SK-N-SH (cell line): ENCODE measurements around the gene LEKR1. TPM values are rescaled to one million over a fixed set of nuclear protein-coding genes. Genes with fewer than 3 reads are reported as not detected.

Experiments
- CTCF ChIA-PET: fragments of 300-600, 350-600 bp; formaldehyde crosslinking; extraction: SDS; loops from one replicate; lab custom pipeline; 2021; lab: Yijun Ruan, JAX
- POLR2A ChIA-PET: fragments of 350-600 bp; sonication (Branson Sonifier 250); formaldehyde crosslinking; extraction: SDS; loops from one replicate; lab custom pipeline; 2020; ENCODE audit warnings: antibody characterized with exemption, inconsistent platforms; lab: Yijun Ruan, JAX
- DNase-seq: peaks from one replicate; pipeline ENCODE4 v3.0.0; 2012
- H2AFZ ChIP-seq: fragments of 200-600 bp; sonication (generic); 2 replicates; pipeline ENCODE4 v1.8.1; 2016; ENCODE audit warnings: antibody characterized with exemption, mild to moderate bottlenecking, low read depth
- H3F3A ChIP-seq: fragments of 200-600 bp; sonication (generic); replicated peaks from 2 replicates; pipeline ENCODE3; 2016; ENCODE audit warnings: antibody characterized with exemption, mild to moderate bottlenecking; ENCODE audit not compliant: insufficient read depth
- H3K27ac ChIP-seq, 2 experiments: fragments of 200-500 bp in 1 of 2; fragments of 200-600 bp in 1 of 2; sonication (Bioruptor generic) in 1 of 2; sonication (generic), shearing (Covaris generic) in 1 of 2; 2 replicates each; pipeline versions ENCODE4 v1.5.1 to v1.6.1; 2014 to 2016; ENCODE audit warnings: low read depth in 2 of 2, inconsistent platforms in 1 of 2, low read length in 1 of 2, mild to moderate bottlenecking in 1 of 2, mixed read lengths in 1 of 2
- H3K27me3 ChIP-seq: fragments of 200-600 bp; sonication (generic), shearing (Covaris generic); 2 replicates; pipeline ENCODE4 v1.6.1; 2016; ENCODE audit warnings: mixed run types; ENCODE audit not compliant: insufficient read depth
- H3K36me3 ChIP-seq, 2 experiments: fragments of 200-500 bp in 1 of 2; fragments of 200-600 bp in 1 of 2; sonication (Bioruptor generic) in 1 of 2; sonication (generic) in 1 of 2; replicated peaks in 1 of 2; 2 replicates each; pipeline versions ENCODE3 to v1.5.1; 2014 to 2016; ENCODE audit warnings: low read length in 1 of 2, mild to moderate bottlenecking in 1 of 2; ENCODE audit not compliant: insufficient read depth in 2 of 2, control insufficient read depth in 1 of 2
- H3K4me1 ChIP-seq, 2 experiments: fragments of 200-500 bp in 1 of 2; fragments of 200-600 bp in 1 of 2; sonication (Bioruptor generic) in 1 of 2; sonication (generic), shearing (Covaris generic) in 1 of 2; 2 replicates each; pipeline versions ENCODE4 v1.5.1 to v1.6.1; 2014 to 2016; ENCODE audit warnings: low read depth in 1 of 2, low read length in 1 of 2, mixed run types in 1 of 2; ENCODE audit not compliant: insufficient read depth in 2 of 2, control insufficient read depth in 1 of 2
- H3K4me2 ChIP-seq: fragments of 200-600 bp; sonication (generic), shearing (Covaris generic); 2 replicates; pipeline ENCODE4 v1.6.1; 2017; ENCODE audit warnings: mixed run types
- H3K4me3 ChIP-seq, 2 experiments: fragments of 200-500 bp in 1 of 2; fragments of 200-600 bp in 1 of 2; sonication (Bioruptor generic) in 1 of 2; sonication (generic), shearing (Covaris generic) in 1 of 2; 2 replicates each; pipeline versions ENCODE4 v1.5.1 to v1.8.1; 2014 to 2016; ENCODE audit warnings: low read depth in 2 of 2, inconsistent platforms in 1 of 2, low read length in 1 of 2, mild to moderate bottlenecking in 1 of 2, mixed read lengths in 1 of 2, moderate library complexity in 1 of 2
- H3K79me2 ChIP-seq: fragments of 200-600 bp; sonication (generic); 2 replicates; pipeline ENCODE4 v1.8.1; 2017; ENCODE audit warnings: mild to moderate bottlenecking; ENCODE audit not compliant: insufficient read depth
- H3K9ac ChIP-seq: fragments of 200-600 bp; sonication (generic); 2 replicates; pipeline ENCODE4 v1.6.1; 2017; ENCODE audit warnings: mixed run types
- H3K9me2 ChIP-seq: fragments of 200-600 bp; sonication (generic); 2 replicates; pipeline ENCODE4 v1.6.1; 2017; ENCODE audit warnings: mixed run types
- H3K9me3 ChIP-seq: fragments of 200-600 bp; sonication (generic); 2 replicates; pipeline ENCODE4 v1.6.1; 2017; ENCODE audit warnings: mixed run types, mild to moderate bottlenecking, moderate library complexity
- H4K20me1 ChIP-seq: fragments of 200-600 bp; sonication (generic); 2 replicates; pipeline ENCODE4 v1.6.1; 2017; ENCODE audit warnings: mild to moderate bottlenecking, mixed run types; ENCODE audit not compliant: insufficient read depth
- ELF1 ChIP-seq: IDR thresholded peaks from 2 replicates; pipeline ENCODE4 v1.4.0; 2012
- EZH2phosphoT487 ChIP-seq: fragments of 200-600 bp; sonication (generic); IDR thresholded peaks from 2 replicates; pipeline ENCODE4 v1.6.1; 2017; ENCODE audit warnings: low read depth, mixed run types, mild to moderate bottlenecking, antibody characterized with exemption, moderate library complexity, borderline replicate concordance
- FOXM1 ChIP-seq: IDR thresholded peaks from 2 replicates; pipeline ENCODE4 v1.4.0; 2012; ENCODE audit warnings: low read depth, mild to moderate bottlenecking
- GATA2 ChIP-seq: sonication (generic); formaldehyde crosslinking; IDR thresholded peaks from 2 replicates; pipeline ENCODE4 v1.5.0; 2020; ENCODE audit warnings: mild to moderate bottlenecking, missing genetic modification reagents
- JUND ChIP-seq: IDR thresholded peaks from 2 replicates; pipeline ENCODE4 v1.4.0; 2012
- MXI1 ChIP-seq: IDR thresholded peaks from 2 replicates; pipeline ENCODE4 v1.6.1; 2012; ENCODE audit warnings: mild to moderate bottlenecking, low read depth, low read length, improper control_type of control experiment
- NRF1 ChIP-seq: IDR thresholded peaks from 2 replicates; pipeline ENCODE4 v1.6.1; 2012; ENCODE audit warnings: low read depth, mild to moderate bottlenecking, low read length
- RCOR1 ChIP-seq: fragments of 150-350 bp; IDR thresholded peaks from 2 replicates; pipeline ENCODE4 v1.6.1; 2017; ENCODE audit warnings: antibody characterized with exemption, low read length
- RXRA ChIP-seq: IDR thresholded peaks from 2 replicates; pipeline ENCODE4 v1.4.0; 2012; ENCODE audit warnings: low read depth, mild to moderate bottlenecking, borderline replicate concordance
- TCF12 ChIP-seq: IDR thresholded peaks from 2 replicates; pipeline ENCODE4 v1.4.0; 2012
- TEAD4 ChIP-seq: IDR thresholded peaks from 2 replicates; pipeline ENCODE4 v1.4.0; 2012; ENCODE audit warnings: mild to moderate bottlenecking, borderline replicate concordance; ENCODE audit not compliant: insufficient read depth
- YY1 ChIP-seq: IDR thresholded peaks from 2 replicates; pipeline ENCODE4 v1.4.0; 2012; ENCODE audit warnings: low read depth, mild to moderate bottlenecking
- polyA plus RNA-seq, 3 experiments: library from polyadenylated mRNA; depleted of rRNA; stranded (reverse); fragments of >200 nt; gene quantifications; 2 replicates each; pipeline ENCODE4 v1.2.3, GENCODE V29; 2012
- TF ChIP-seq, protein P1 (sequence below): IDR thresholded peaks from 2 replicates; pipeline ENCODE4 v1.4.0; 2012; ENCODE audit warnings: low read depth
- TF ChIP-seq, protein P2 (sequence below): IDR thresholded peaks from 2 replicates; pipeline ENCODE4 v1.6.1; 2012; ENCODE audit warnings: mild to moderate bottlenecking, low read depth, low read length, moderate library complexity
- TF ChIP-seq, protein P3 (sequence below): fragments of 150-350 bp; IDR thresholded peaks from 2 replicates; pipeline ENCODE4 v1.6.1; 2017; ENCODE audit warnings: antibody characterized with exemption, low read length, low read depth, borderline replicate concordance
- TF ChIP-seq, protein P4 (sequence below): IDR thresholded peaks from 2 replicates; pipeline ENCODE4; 2012
- TF ChIP-seq, protein P5 (sequence below): IDR thresholded peaks from 2 replicates; pipeline ENCODE4 v1.4.0; 2012; ENCODE audit warnings: low read depth, borderline replicate concordance

Gene LEKR1
- polyA plus RNA-seq, 1 of the 3 experiments (the other 2 are of a cell fraction): 0.30 TPM

DNA sequence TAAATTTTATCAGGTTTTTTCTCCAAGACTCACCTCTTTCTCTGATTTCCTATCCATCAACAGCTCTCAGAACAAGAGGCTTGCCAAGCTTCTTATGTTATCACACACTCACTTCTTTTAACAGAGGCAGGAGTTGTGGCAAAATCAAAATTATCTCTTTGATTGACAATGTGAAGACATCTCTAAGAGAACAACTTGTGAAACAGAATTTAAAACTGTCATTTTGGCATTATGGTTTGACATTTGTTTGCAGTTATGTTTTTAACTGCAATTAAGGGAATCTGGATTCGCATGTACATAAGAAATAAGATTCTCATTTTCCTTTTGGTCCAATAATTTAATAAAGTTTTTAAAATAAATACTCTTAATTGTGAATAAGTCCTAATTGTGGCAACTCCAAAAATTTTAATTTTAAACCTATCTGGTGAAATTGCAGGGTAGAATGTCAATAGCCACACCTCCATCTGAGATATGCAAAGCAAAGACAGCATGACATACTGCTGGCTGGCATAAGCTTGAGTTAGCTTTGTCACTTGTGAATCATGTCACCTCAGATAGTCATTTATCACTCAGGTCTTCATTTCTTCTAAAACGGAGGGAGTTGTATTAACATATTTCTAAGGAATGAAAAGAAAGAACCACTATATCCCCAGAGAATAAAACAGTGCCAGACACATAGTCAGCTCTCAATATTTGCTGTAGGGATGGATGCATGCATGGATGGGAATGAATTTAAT lies 175.2 kb downstream of the LEKR1 start (continued):
- TF ChIP-seq, protein P1, sequence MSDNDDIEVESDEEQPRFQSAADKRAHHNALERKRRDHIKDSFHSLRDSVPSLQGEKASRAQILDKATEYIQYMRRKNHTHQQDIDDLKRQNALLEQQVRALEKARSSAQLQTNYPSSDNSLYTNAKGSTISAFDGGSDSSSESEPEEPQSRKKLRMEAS: no peak
- no peak for TF ChIP-seq FOXM1
- no peak for TF ChIP-seq JUND
- no peak for TF ChIP-seq NRF1
- TF ChIP-seq EZH2phosphoT487: no peak

DNA sequence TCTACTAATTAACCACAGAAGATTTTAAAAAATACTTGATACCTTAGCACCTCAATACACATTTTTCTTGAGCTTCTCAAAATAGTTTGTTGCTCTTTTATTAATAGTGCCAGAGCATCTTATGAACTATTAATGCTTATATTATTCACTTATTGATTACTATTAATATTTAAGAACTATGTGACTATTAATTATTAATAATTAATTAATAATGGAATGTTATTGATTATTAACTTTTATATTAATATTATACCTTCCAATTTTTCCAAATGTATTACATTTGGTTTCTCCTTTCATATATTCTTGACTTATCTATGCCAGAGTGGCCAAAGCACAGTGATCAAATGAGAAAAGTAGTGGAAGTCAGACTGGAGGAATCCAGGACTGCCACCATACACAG lies 195.5 kb downstream of the LEKR1 start:
- POLR2A ChIA-PET: no interaction called here
- no peaks in the 10 kb centered on the region for H3K79me2 ChIP-seq
- CTCF ChIA-PET: interaction anchor here (0.6 kb wide), 1 partner anchor 470 kb away, joined by 3 read pairs; no protein-coding TSS in a partner anchor

DNA sequence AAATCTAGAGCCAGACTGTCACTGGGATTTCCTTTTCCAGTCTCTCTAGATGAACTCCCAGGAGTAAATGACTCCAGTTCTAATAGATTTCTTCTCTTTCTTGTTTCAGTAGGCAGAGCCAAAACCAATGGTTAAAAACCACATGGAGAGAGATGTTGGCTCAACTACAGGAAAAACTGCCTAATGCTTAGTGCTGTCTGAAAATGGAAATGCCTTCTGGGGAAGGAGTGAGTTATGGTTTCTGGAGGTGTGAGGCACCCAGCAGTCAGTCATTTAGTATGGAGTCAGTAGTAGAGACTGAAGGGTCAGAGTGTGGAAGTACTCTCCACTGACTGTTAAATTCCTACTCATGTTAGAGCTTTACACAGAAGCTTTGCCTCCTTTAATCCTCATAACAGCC lies 197.1 kb downstream of the LEKR1 start:
- H3K4me1 ChIP-seq: no peaks in the 10 kb centered on the region; a peak in 1 of 4 replicates
- no peaks in the 10 kb centered on the region for H3K27me3 ChIP-seq
- CTCF ChIA-PET: no interaction called here
- no peak overlapping the region for H3K4me2 ChIP-seq
- no peaks in the 10 kb centered on the region for H4K20me1 ChIP-seq
- POLR2A ChIA-PET: no interaction called here
- no peaks in the 10 kb centered on the region for H3F3A ChIP-seq
- H3K9me3 ChIP-seq: no peaks in the 10 kb centered on the region
- no peaks in the 10 kb centered on the region for H3K36me3 ChIP-seq
- TF ChIP-seq NRF1 (no peak), TEAD4 (no peak), RXRA (no peak), GATA2 (CRISPR knock-in tag) (no peak), FOXM1 (no peak), JUND (no peak)
- TF ChIP-seq, protein P2, sequence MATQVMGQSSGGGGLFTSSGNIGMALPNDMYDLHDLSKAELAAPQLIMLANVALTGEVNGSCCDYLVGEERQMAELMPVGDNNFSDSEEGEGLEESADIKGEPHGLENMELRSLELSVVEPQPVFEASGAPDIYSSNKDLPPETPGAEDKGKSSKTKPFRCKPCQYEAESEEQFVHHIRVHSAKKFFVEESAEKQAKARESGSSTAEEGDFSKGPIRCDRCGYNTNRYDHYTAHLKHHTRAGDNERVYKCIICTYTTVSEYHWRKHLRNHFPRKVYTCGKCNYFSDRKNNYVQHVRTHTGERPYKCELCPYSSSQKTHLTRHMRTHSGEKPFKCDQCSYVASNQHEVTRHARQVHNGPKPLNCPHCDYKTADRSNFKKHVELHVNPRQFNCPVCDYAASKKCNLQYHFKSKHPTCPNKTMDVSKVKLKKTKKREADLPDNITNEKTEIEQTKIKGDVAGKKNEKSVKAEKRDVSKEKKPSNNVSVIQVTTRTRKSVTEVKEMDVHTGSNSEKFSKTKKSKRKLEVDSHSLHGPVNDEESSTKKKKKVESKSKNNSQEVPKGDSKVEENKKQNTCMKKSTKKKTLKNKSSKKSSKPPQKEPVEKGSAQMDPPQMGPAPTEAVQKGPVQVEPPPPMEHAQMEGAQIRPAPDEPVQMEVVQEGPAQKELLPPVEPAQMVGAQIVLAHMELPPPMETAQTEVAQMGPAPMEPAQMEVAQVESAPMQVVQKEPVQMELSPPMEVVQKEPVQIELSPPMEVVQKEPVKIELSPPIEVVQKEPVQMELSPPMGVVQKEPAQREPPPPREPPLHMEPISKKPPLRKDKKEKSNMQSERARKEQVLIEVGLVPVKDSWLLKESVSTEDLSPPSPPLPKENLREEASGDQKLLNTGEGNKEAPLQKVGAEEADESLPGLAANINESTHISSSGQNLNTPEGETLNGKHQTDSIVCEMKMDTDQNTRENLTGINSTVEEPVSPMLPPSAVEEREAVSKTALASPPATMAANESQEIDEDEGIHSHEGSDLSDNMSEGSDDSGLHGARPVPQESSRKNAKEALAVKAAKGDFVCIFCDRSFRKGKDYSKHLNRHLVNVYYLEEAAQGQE: no peak
- TF ChIP-seq, protein P3, sequence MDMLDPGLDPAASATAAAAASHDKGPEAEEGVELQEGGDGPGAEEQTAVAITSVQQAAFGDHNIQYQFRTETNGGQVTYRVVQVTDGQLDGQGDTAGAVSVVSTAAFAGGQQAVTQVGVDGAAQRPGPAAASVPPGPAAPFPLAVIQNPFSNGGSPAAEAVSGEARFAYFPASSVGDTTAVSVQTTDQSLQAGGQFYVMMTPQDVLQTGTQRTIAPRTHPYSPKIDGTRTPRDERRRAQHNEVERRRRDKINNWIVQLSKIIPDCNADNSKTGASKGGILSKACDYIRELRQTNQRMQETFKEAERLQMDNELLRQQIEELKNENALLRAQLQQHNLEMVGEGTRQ: no peak
- TF ChIP-seq, protein P4, sequence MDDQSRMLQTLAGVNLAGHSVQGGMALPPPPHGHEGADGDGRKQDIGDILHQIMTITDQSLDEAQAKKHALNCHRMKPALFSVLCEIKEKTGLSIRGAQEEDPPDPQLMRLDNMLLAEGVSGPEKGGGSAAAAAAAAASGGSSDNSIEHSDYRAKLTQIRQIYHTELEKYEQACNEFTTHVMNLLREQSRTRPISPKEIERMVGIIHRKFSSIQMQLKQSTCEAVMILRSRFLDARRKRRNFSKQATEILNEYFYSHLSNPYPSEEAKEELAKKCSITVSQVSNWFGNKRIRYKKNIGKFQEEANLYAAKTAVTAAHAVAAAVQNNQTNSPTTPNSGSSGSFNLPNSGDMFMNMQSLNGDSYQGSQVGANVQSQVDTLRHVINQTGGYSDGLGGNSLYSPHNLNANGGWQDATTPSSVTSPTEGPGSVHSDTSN: no peak
- H3K79me2 ChIP-seq: no peaks in the 10 kb centered on the region
- no peaks in the 10 kb centered on the region for H3K9me2 ChIP-seq
- H3K4me3 ChIP-seq: no peak overlapping the region
- DNase-seq: no peak
- no peak overlapping the region for H3K27ac ChIP-seq
- no peak overlapping the region for H3K9ac ChIP-seq
- H2AFZ ChIP-seq: no peak overlapping the region

More for the DNA sequence above, 195.5 kb downstream of the LEKR1 start:
- Histone ChIP-seq H3K4me1 (no peaks in the 10 kb centered on the region; a peak in 1 of 4 replicates), H3K9me3 (no peaks in the 10 kb centered on the region), H3K27me3 (no peaks in the 10 kb centered on the region), H4K20me1 (no peaks in the 10 kb centered on the region), H3K36me3 (no peaks in the 10 kb centered on the region), H3K9me2 (no peaks in the 10 kb centered on the region), H3F3A (no peaks in the 10 kb centered on the region), H3K4me2 (no peak overlapping the region), H3K4me3 (no peak overlapping the region), H3K27ac (no peak overlapping the region), H3K9ac (no peak overlapping the region), H2AFZ (no peak overlapping the region)
- TF ChIP-seq ELF1 (no peak), JUND (no peak), TCF12 (no peak), RCOR1 (no peak), MXI1 (no peak), TEAD4 (no peak), YY1 (no peak)
- TF ChIP-seq, protein P5, sequence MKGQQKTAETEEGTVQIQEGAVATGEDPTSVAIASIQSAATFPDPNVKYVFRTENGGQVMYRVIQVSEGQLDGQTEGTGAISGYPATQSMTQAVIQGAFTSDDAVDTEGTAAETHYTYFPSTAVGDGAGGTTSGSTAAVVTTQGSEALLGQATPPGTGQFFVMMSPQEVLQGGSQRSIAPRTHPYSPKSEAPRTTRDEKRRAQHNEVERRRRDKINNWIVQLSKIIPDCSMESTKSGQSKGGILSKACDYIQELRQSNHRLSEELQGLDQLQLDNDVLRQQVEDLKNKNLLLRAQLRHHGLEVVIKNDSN: no peak
- TF ChIP-seq, protein P1: no peak
- no peak for DNase-seq
